GM12891 (cell line): Measurements from ENCODE around the gene CMSS1.

ENCODE experiments used
- POLR2A ChIP-seq: IDR thresholded peaks from 2 replicates; pipeline ENCODE4 v1.6.1; 2011; ENCODE audit warnings: low read depth, low read length, control low read depth
- SPI1 ChIP-seq: IDR thresholded peaks from 2 replicates; pipeline ENCODE4 v1.6.1; 2011; ENCODE audit warnings: low read depth, low read length, control low read depth
- TAF1 ChIP-seq: IDR thresholded peaks from 2 replicates; pipeline ENCODE4 v1.6.1; 2011; ENCODE audit warnings: low read depth, low read length, control low read depth

GRCh38 chr3:100060685-100061484, 243.2 kb downstream of the CMSS1 start:
- TF ChIP-seq TAF1 (no peak), POLR2A (no peak), SPI1 (no peak)
